Activated CD4-positive, alpha-beta T cell treated with anti-CD3 and anti-CD28 coated beads, Interleukin-2, amount 10 ng/mL, durations not matched to agents 24 days and 14 days (primary cell): Measurements from ENCODE around the gene ENKD1. TPM values are rescaled to one million over a fixed set of nuclear protein-coding genes. Genes with fewer than 3 reads are reported as not detected.
"Not testable (repeated sequence)": the region's sequence is repeated elsewhere in the genome, so short reads cannot be mapped to it uniquely, and the experiment has no call there.

Experiments used
- DNase-seq: peaks from one replicate; pipeline ENCODE4 v3.0.0; 2022
- H3K27ac Mint-ChIP-seq: one replicate; pipeline ENCODE4 v1.8.0; 2022; ENCODE audit warnings: mild to moderate bottlenecking, mixed read lengths
- H3K27me3 Mint-ChIP-seq: one replicate; pipeline ENCODE4 v1.8.0; 2022; ENCODE audit warnings: mixed read lengths
- H3K36me3 Mint-ChIP-seq: one replicate; pipeline ENCODE4 v1.8.0; 2022; ENCODE audit warnings: low read depth, mild to moderate bottlenecking, mixed read lengths
- H3K4me1 Mint-ChIP-seq: one replicate; pipeline ENCODE4 v1.8.0; 2021; ENCODE audit warnings: mixed read lengths
- H3K4me3 Mint-ChIP-seq: one replicate; pipeline ENCODE4 v1.8.0; 2022; ENCODE audit warnings: mild to moderate bottlenecking, moderate library complexity, mixed read lengths
- H3K9me3 Mint-ChIP-seq: one replicate; pipeline ENCODE4 v1.8.0; 2021; ENCODE audit warnings: mixed read lengths
- intact Hi-C: fragments of 100-400 bp; cut with micrococcal nuclease; formaldehyde crosslinking; loops from one replicate; pipeline ENCODE4 v1.15.1; 2023
- total RNA-seq: library from RNA; stranded (reverse); gene quantifications from 2 replicates; pipeline ENCODE4 v1.2.3, GENCODE V29; 2022

ENKD1 gene
- total RNA-seq, 1 donor from 2014 or later = 13.8 TPM

DNA sequence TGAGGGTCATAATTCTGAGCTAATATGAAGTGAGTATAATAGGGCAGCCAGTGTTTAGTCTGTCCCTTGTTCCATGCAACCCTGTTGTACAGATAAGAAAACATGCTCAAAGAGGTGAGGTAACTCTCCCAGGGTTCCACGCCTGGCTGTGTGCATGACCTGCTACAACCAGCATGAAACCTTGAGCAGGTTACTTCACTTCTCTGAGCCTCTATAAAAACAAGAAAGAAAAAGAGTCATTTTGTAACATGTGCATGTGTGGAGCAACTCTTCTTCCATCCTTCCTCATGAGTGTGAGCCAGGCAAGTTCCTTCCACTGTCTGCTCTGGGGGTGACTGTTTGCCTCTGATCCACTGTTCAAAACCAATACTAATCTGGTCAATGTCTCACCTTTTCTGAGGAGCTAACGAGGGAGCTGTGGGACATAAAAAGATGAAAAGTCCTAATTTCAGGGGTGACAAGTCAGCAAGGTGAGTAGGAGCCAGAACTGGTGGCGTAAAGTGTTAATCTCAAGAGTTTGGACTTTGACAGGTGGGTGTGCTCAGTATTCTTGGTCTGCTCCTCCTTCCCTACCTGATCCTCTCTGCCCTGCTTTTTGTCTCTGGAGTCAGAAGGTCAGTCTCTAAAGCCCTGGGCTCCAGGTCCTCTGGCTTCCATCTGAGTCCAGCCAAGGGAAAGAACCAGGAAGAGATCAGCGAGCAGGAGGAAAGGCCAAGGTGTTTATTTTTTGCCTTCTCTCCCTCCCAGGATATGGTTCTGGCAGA, 31.1 kb upstream of the ENKD1 start:
- Mint-ChIP-seq H3K4me1 (peaks cover 4% of the 10 kb centered on the region), H3K27ac (no peak overlapping the region)

DNA sequence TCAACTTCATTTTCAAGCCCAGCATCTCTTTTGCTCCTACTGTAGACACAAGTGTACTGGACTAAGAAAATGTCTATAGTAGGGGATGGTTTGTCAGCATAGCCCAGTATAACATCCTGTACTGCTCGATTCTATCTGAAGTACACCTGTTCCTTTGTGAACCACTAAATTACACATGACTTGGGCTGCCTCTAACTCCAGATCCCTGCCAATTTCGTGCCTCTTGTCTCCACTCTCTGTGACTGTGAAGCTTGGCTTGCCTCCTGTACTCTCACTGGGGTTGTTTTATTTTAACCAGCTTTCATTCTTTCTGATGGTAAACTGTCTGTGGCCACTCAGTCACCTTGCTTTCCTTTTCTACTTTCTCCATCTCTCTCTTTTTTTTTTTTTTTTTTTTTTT, 28.1 kb upstream of the ENKD1 start:
- peaks cover 8% of the 10 kb centered on the region for H3K36me3 Mint-ChIP-seq
- peaks cover 8% of the 10 kb centered on the region for H3K4me1 Mint-ChIP-seq
- H3K9me3 Mint-ChIP-seq = no peaks in the 10 kb centered on the region
- H3K27me3 Mint-ChIP-seq = no peaks in the 10 kb centered on the region
- no peak for DNase-seq
- intact Hi-C loops = loop anchor here (10.0 kb wide), 1 partner anchor 100 kb away; no protein-coding TSS in a partner anchor
- H3K4me3 Mint-ChIP-seq = no peak overlapping the region
- H3K27ac Mint-ChIP-seq = no peak overlapping the region

More for the DNA sequence above, 31.1 kb upstream of the ENKD1 start:
- no peak overlapping the region for H3K4me3 Mint-ChIP-seq
- no peaks in the 10 kb centered on the region for H3K9me3 Mint-ChIP-seq
- intact Hi-C loops = loop anchor here (10.0 kb wide), 1 partner anchor 97 kb away; no protein-coding TSS in a partner anchor
- DNase-seq = no peak
- peaks cover 8% of the 10 kb centered on the region for H3K36me3 Mint-ChIP-seq
- H3K27me3 Mint-ChIP-seq = no peaks in the 10 kb centered on the region

DNA sequence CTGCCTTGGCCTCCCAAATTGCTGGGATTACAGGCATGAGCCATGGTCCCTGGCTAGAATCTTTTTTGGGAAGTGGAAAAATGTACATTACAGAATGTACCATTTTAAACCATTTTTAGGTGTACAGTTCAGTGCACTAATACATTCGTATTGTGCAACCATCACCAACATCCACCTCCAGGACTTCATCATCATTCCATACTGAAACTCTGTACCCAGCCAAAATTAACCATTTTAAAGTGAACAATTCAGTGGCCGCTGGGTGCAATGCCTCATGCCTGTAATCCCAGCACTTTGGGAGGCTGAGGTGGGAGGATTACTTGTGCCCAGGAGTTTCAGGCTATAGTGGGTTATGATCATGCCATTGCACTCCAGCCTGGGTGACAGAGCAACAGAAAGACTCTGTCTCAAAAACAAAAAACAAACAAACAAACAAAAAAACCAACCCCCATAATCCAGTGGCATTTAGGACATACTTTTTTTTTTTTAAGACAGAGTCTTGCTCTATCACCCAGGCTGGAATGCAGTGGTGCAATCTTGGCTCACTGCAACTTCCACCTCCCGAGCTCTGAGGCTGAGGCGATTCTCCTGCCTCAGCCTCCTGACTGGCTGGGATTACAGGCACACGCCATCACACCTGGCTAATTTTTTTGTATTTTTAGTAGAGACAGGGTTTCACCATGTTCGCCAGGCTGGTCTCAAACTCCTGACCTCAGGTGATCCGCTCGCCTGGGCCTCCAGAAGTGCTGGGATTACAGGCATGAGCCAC, 27.2 kb upstream of the ENKD1 start:
- H3K4me1 Mint-ChIP-seq, H3K27ac Mint-ChIP-seq, H3K36me3 Mint-ChIP-seq, H3K4me3 Mint-ChIP-seq, DNase-seq, H3K27me3 Mint-ChIP-seq, H3K9me3 Mint-ChIP-seq: not testable (repeated sequence)
- intact Hi-C loops = loop anchor here (10.0 kb wide), 1 partner anchor 101 kb away; no protein-coding TSS in a partner anchor

DNA sequence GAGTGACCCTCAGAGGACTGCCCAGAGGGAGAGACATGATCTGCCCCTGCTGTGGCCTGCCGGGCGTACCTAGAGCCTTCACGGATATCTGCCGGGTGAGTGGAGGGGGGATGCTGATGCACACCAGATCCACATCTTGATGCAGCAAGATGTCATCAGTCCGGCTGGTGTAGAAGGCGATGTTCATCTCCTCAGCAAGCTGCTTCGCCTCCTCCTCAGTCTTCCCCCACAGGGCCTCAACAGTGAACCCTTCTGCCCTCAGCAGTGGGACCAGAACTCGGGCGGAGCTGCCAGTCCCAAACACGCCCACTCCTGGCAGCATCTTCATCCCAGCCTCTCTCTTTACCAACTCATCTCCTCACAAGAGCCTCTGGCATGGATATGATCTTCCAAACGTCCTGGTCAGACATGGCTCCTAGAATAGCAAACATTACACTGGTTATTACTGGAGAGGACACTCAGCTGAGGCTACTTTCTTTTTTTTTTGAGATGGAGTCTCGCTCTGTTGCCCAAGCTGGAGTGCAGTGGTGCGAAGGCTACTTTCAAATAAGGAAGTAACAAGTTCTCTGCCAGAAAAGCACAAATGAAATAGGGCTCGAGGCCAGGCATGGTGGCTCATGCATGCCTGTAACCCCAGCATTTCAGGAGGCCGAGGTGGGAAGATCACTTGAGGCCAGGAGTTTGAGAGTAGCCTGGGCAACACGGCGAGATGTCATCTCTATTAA, 19.0 kb upstream of the ENKD1 start:
- H3K27me3 Mint-ChIP-seq = no peaks in the 10 kb centered on the region
- no peaks in the 10 kb centered on the region for H3K9me3 Mint-ChIP-seq
- H3K27ac Mint-ChIP-seq = no peak overlapping the region
- H3K36me3 Mint-ChIP-seq = peaks cover 8% of the 10 kb centered on the region
- H3K4me1 Mint-ChIP-seq = peaks cover 4% of the 10 kb centered on the region
- intact Hi-C loops = no loop called here
- no peak for DNase-seq
- no peak overlapping the region for H3K4me3 Mint-ChIP-seq

DNA sequence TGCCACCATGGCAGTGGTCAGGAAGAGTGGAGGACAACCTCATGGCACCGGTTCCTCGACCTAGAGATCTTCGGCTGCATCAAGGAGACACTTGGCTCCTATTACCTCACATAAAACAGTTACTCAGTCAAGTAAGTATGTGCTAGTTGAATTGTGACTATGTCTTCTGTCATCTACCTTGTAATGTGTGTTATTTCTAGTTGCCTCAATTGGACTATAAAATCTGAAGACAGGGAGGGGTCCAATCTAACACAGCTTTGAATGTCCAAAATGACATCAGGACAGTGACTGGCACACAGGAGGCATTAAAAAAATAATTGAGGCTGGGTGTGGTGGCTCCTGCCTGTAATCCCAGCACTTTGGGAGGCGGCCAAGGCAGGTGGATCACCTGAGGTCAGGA, 17.2 kb upstream of the ENKD1 start:
- Mint-ChIP-seq H3K4me3 (no peak overlapping the region), H3K27ac (no peak overlapping the region), H3K36me3 (peaks cover 8% of the 10 kb centered on the region), H3K4me1 (peaks cover 4% of the 10 kb centered on the region), H3K27me3 (no peaks in the 10 kb centered on the region), H3K9me3 (no peaks in the 10 kb centered on the region)
- intact Hi-C loops = no loop called here
- no peak for DNase-seq

DNA sequence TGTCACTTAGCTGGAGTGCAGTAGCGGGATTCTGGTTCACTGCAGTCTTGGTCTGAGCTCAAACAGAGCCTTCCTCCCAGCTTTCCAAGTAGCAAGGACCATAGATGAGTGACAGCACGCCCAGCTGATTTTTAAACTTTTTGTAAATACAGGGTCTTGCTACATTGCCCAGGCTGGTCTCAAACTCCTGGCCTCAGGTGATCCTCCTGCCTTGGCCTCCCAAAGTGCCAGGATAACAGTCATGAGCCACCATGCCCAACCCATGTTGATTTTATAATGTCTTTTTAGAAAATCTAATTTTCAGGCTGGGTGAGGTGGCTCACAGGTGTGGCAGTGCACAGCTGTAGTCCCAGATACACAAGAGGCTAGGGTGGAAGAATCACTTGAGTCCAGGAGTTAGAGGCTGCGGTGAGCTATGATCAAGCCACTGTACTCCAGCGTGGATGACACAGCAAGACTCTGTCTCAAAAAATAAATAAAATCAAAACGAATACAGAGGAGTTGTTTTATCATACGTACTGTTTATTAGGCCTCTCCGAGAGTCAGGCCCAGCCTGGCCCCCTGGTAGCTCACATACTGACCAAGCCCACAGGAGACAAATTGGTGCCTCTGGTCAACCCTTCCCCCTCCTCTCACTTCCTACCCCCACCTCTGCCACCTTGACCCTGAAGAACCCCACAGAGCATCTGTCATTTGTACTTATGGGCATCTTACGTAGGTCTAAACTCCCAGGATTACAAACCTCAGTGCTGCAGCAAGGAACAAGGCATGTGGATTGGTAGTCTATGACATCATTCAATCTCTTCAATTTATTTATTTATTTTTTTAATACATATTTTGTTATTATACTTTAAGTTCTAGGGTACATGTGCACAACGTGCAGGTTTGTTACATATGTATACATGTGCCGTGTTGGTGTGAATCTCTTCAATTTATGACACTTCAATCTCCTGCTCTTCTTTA, 13.7 kb upstream of the ENKD1 start:
- H3K9me3 Mint-ChIP-seq = no peaks in the 10 kb centered on the region
- intact Hi-C loops = no loop called here
- no peak overlapping the region for H3K4me3 Mint-ChIP-seq
- DNase-seq = no peak
- H3K4me1 Mint-ChIP-seq = no peaks in the 10 kb centered on the region
- peaks cover 6% of the 10 kb centered on the region for H3K36me3 Mint-ChIP-seq
- no peak overlapping the region for H3K27ac Mint-ChIP-seq
- H3K27me3 Mint-ChIP-seq = no peaks in the 10 kb centered on the region

DNA sequence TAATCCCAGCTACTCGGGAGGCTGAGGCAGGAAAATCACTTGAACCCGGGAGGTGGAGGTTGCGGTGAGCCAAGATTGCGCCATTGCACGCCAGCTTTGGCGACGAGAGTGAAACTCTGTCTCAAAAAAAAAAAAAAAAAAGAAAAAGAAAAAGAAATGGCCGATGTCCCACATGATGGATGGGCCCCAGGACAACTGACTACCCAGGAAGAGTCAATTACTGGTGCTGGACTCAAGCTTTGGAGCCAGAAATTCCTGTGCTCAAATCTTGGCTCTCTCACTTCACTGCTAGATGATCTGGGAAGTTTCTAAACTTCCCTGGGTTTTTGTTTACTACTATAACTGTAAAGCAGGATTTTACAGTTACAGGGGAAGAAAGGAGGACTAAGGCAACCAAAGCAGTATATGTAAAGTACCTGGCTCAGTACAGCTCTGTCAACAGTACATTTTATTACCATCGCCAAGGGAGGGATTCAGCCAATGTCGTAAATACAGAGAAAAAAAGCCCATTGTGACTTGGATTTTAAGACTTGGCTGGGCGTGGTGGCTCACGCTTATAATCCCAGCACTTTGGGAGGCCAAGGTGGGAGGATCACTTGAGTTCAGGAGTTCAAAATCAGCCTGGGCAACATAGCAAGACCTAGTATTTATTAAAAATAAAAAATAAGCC, 11.9 kb upstream of the ENKD1 start:
- Mint-ChIP-seq H3K4me3 (no peak overlapping the region), H3K4me1 (no peaks in the 10 kb centered on the region), H3K27ac (no peak overlapping the region), H3K36me3 (peaks cover 2% of the 10 kb centered on the region), H3K27me3 (no peaks in the 10 kb centered on the region), H3K9me3 (no peaks in the 10 kb centered on the region)
- DNase-seq = no peak
- intact Hi-C loops = no loop called here

DNA sequence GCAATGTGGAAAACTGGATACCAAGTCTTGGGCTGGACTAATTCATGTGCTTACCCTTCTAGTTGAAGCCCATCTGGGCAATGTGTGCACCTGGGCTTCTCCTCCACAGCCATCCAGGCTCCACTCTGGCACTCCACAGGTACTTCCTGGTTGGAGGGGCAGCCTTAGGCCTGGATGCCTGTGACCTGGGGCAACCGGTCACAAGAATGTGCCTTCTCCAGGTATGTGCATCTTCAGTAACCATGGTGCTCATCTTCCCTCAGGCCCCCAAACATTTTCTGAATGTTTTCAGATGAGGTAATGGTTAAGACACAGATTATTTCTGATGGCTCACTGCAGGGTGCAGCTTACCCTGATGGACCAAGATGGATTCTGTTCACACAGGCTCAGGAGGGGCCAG, 11.2 kb upstream of the ENKD1 start:
- no peak overlapping the region for H3K4me3 Mint-ChIP-seq
- H3K27ac Mint-ChIP-seq = no peak overlapping the region
- no peaks in the 10 kb centered on the region for H3K9me3 Mint-ChIP-seq
- H3K36me3 Mint-ChIP-seq = no peaks in the 10 kb centered on the region
- intact Hi-C loops = no loop called here
- no peaks in the 10 kb centered on the region for H3K4me1 Mint-ChIP-seq
- no peak for DNase-seq
- no peaks in the 10 kb centered on the region for H3K27me3 Mint-ChIP-seq

DNA sequence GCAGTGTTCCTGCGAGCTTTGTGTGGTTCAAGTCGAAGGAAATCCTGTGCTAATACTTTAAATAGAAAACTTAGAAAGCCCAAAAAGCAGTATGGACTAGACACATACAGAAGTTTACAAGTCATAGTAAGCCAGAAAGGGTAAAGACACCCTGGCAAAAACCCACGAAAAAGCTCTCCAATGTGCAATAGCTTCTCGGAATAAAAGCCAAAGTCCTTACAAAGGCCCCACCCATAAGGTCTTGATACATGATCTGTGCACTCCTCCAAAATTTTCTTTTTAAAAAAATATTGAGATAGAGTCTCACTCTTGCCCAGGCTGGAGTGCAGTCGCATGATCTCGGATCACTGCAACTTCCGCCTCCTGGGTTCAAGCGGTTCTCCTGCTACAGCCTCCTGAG, 10.4 kb upstream of the ENKD1 start:
- Mint-ChIP-seq H3K9me3 (no peaks in the 10 kb centered on the region), H3K27ac (no peak overlapping the region), H3K4me3 (no peak overlapping the region), H3K36me3 (no peaks in the 10 kb centered on the region), H3K27me3 (no peaks in the 10 kb centered on the region), H3K4me1 (peaks cover 4% of the 10 kb centered on the region)
- intact Hi-C loops = no loop called here
- no peak for DNase-seq

DNA sequence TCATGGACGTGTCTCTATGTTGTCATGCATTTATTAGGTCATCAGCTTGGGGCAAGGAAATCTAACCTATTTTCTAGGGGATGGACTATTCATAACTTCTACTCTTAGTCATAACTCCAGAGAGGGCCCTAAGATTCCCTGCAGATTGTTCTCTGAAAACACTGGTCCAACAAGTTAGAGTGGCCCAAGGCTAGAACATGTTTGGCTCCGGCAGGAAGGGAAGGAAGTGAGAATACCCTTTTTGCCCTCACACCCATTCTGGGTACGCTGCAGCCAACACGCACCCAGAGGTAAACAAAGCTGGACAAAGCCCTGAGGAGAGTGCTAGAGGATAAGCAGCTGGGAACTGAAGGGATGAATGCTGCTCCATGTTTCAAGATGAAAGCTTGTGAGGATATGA, 10.0 kb upstream of the ENKD1 start:
- Mint-ChIP-seq H3K27ac (no peak overlapping the region), H3K4me1 (peaks cover 4% of the 10 kb centered on the region), H3K36me3 (no peaks in the 10 kb centered on the region), H3K4me3 (no peak overlapping the region), H3K27me3 (no peaks in the 10 kb centered on the region), H3K9me3 (no peaks in the 10 kb centered on the region)
- DNase-seq = no peak
- intact Hi-C loops = no loop called here

DNA sequence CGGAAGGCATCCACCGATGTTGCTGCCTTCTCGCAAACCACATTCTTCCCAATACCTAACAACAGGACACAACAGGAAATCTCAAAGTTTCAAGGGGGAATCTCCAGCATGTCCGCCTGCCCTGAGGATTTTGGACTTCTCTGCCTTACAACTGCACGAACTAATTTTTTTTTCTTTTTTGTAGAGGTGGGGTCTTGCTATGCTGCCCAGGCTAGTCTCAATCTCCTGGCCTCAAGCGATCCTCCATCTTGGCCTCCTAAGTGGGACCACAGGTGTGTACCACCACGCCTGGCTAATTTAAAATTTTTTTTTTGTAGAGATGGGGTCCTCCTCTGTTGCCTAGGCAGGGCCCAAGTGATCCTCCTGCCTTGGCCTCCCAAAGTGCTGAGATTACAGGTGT, 9.4 kb upstream of the ENKD1 start:
- Mint-ChIP-seq H3K27me3 (no peaks in the 10 kb centered on the region), H3K4me1 (peaks cover 4% of the 10 kb centered on the region)

DNA sequence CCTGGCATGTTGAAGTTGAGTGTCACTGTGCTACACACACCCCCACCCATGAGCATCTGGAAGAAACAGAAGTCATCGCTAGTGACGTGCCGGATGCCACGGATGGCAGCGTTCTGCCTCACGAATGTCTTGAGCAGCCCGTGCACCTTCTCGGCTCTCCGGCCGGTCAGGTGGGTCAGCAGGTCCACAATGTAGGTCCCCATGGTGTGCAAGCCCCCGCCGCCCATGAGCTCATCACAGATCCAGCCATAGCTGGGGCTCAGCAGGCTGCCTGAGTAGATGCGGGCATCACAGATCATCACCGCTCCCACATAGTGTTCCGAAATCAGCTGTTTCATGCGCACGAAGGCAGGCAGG, 9.0 kb upstream of the ENKD1 start:
- intact Hi-C loops = no loop called here
- Mint-ChIP-seq H3K27me3 (no peaks in the 10 kb centered on the region), H3K4me3 (no peak overlapping the region), H3K36me3 (no peaks in the 10 kb centered on the region), H3K9me3 (no peaks in the 10 kb centered on the region), H3K4me1 (peaks cover 4% of the 10 kb centered on the region), H3K27ac (no peak overlapping the region)
- no peak for DNase-seq

More for the DNA sequence above, 9.4 kb upstream of the ENKD1 start:
- DNase-seq = no peak
- H3K27ac Mint-ChIP-seq = no peak overlapping the region
- intact Hi-C loops = no loop called here
- H3K4me3 Mint-ChIP-seq = no peak overlapping the region
- H3K36me3 Mint-ChIP-seq = no peaks in the 10 kb centered on the region
- H3K9me3 Mint-ChIP-seq = no peaks in the 10 kb centered on the region
